ENCODE measurements around the gene MED10. TPM values are rescaled to one million over a fixed set of nuclear protein-coding genes. Genes with fewer than 3 reads are reported as not detected.

MED10 gene
- total and polyA plus RNA-seq, 9 of the 15 experiments (the other 6 are each of a cell fraction or from before 2014, with no cell fraction given) = 23.8 to 83.4 (median 58.8) TPM

- no peak for TF ChIP-seq RREB1 (CRISPR knock-in tag; IDR thresholded peaks at IDR 0.05)
- TF ChIP-seq CREBBP (IDR thresholded peaks at IDR 0.05; ENCODE audit: low read depth, low read length) = no peak
- 0 out of 4 replicates have a peak, but pooled peaks of 1 of the 2 experiments have one; percentile 43 for TF ChIP-seq ZMIZ1 (IDR thresholded peaks at IDR 0.05; ENCODE audit: low read depth in 2 of 2, low read length in 2 of 2)
- no peak for TF ChIP-seq ZNF586 (CRISPR knock-in tag; conservative IDR thresholded peaks at IDR 0.05)
- no peak for TF ChIP-seq MXI1 (IDR thresholded peaks at IDR 0.05; ENCODE audit: low read depth, low read length)
- no peak for TF ChIP-seq ZNF316 (IDR thresholded peaks at IDR 0.05)
- TF ChIP-seq, protein P1, sequence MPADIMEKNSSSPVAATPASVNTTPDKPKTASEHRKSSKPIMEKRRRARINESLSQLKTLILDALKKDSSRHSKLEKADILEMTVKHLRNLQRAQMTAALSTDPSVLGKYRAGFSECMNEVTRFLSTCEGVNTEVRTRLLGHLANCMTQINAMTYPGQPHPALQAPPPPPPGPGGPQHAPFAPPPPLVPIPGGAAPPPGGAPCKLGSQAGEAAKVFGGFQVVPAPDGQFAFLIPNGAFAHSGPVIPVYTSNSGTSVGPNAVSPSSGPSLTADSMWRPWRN (IDR thresholded peaks at IDR 0.05; ENCODE audit: low read depth) = peak; percentile 92
- peak; percentile 91 for TF ChIP-seq ARID1B (IDR thresholded peaks at IDR 0.05)
- no peak for TF ChIP-seq BRF1 (IDR thresholded peaks at IDR 0.05; ENCODE audit: borderline replicate concordance, extremely low read depth, insufficient read length)
- no peak for TF ChIP-seq SLC30A9 (CRISPR knock-in tag; IDR thresholded peaks at IDR 0.05)
- TF ChIP-seq ZNF395 (CRISPR knock-in tag; IDR thresholded peaks at IDR 0.05) = no peak; the same call in 1 of the 2 replicates
- no peak for TF ChIP-seq COPS2 (conservative IDR thresholded peaks at IDR 0.05)
- no peak for TF ChIP-seq NR2C1 (IDR thresholded peaks at IDR 0.05)
- no peak for TF ChIP-seq NR2C1 (tag; IDR thresholded peaks at IDR 0.05)
- TF ChIP-seq, protein P2, sequence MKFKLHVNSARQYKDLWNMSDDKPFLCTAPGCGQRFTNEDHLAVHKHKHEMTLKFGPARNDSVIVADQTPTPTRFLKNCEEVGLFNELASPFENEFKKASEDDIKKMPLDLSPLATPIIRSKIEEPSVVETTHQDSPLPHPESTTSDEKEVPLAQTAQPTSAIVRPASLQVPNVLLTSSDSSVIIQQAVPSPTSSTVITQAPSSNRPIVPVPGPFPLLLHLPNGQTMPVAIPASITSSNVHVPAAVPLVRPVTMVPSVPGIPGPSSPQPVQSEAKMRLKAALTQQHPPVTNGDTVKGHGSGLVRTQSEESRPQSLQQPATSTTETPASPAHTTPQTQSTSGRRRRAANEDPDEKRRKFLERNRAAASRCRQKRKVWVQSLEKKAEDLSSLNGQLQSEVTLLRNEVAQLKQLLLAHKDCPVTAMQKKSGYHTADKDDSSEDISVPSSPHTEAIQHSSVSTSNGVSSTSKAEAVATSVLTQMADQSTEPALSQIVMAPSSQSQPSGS (CRISPR knock-in tag; IDR thresholded peaks at IDR 0.05) = no peak
These were observed 29.4 kb upstream of the MED10 start (continued) for GRCh38 chr5:6407558-6408259.

All from K562 (cell line).